GM18870 (cell line): ENCODE results near the gene CLASP2.
A peak's percentile ranks its signal among the peaks of the same experiment; 100 is the strongest.

ENCODE experiments used
- ATAC-seq: cut with Tn5 transposase; IDR thresholded peaks from one replicate; pipeline ENCODE4 v1.9.1; 2021; ENCODE audit warnings: moderate library complexity; ENCODE audit not compliant: unreplicated experiment

Gene CLASP2

GRCh38 chr3:33547101-33547500, 171.0 kb downstream of the CLASP2 start:
- no peak for ATAC-seq

- ATAC-seq, result no peak
Observed at GRCh38 chr3:33544126-33544525, 173.9 kb downstream of the CLASP2 start.

- ATAC-seq, result no peak
Observed at GRCh38 chr3:33543601-33544000, 174.5 kb downstream of the CLASP2 start.

- no peak for ATAC-seq
Observed at GRCh38 chr3:33541918-33542317, 176.1 kb downstream of the CLASP2 start.

- ATAC-seq, result no peak
Observed at GRCh38 chr3:33538678-33539339, 179.2 kb downstream of the CLASP2 start.

- ATAC-seq, result no peak
Observed at GRCh38 chr3:33537133-33537532, 180.9 kb downstream of the CLASP2 start.

GRCh38 chr3:33526787-33527186, 191.3 kb downstream of the CLASP2 start:
- no peak for ATAC-seq

- ATAC-seq, result no peak
Observed at GRCh38 chr3:33525232-33525631, 192.8 kb downstream of the CLASP2 start.

- ATAC-seq, result no peak
Observed at GRCh38 chr3:33523093-33523667, 194.9 kb downstream of the CLASP2 start.

GRCh38 chr3:33521736-33522135, 196.3 kb downstream of the CLASP2 start:
- ATAC-seq, result no peak

GRCh38 chr3:33513262-33513863, 204.7 kb downstream of the CLASP2 start:
- ATAC-seq, result no peak

- ATAC-seq, result no peak
Observed at GRCh38 chr3:33505027-33505426, 213.0 kb downstream of the CLASP2 start.

- ATAC-seq, result no peak
Observed at GRCh38 chr3:33496449-33496848, 221.6 kb downstream of the CLASP2 start.

GRCh38 chr3:33491721-33492120, 226.3 kb downstream of the CLASP2 start:
- ATAC-seq, result no peak

- peak; percentile 43 for ATAC-seq
Observed at GRCh38 chr3:33490641-33491241, 227.3 kb downstream of the CLASP2 start.

- ATAC-seq, result no peak
Observed at GRCh38 chr3:33488683-33489082, 229.4 kb downstream of the CLASP2 start.

GRCh38 chr3:33488246-33488645, 229.8 kb downstream of the CLASP2 start:
- no peak for ATAC-seq

GRCh38 chr3:33482111-33482521, 235.9 kb downstream of the CLASP2 start:
- no peak for ATAC-seq

- ATAC-seq, result no peak
Observed at GRCh38 chr3:33474896-33475295, 243.2 kb downstream of the CLASP2 start.

GRCh38 chr3:33473813-33474212, 244.2 kb downstream of the CLASP2 start:
- ATAC-seq, result no peak

- ATAC-seq, result no peak
Observed at GRCh38 chr3:33467786-33468185, 250.3 kb downstream of the CLASP2 start.

- no peak for ATAC-seq
Observed at GRCh38 chr3:33461097-33461496, 257.0 kb downstream of the CLASP2 start.
